ENCODE measurements around the gene TMEM132D.

TMEM132D gene

GRCh38 chr12:129723260-129723659, 180.6 kb downstream of the TMEM132D start:
- peak; percentile 36 for DNase-seq (ENCODE audit: low spot score)

DNA sequence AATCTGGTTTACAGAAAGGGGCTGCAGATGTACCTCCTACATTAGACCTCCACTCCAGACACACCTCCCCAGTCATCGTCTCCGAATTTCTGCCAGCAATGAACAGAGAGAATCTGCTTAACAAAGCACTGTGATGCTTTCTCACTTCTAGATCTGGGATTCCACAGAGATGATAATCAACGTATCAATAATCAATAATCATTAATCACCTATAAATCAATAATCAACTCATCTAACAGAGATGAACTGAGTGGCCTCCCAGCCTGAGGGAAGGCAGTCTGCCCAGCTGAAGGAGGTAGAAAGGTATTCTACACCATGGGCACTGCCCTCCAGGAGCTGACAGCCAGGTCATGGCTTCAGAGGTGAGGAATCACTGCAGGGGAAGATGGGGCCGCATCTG, 183.2 kb downstream of the TMEM132D start:
- DNase-seq (ENCODE audit: low spot score), result peak; percentile 36

DNA sequence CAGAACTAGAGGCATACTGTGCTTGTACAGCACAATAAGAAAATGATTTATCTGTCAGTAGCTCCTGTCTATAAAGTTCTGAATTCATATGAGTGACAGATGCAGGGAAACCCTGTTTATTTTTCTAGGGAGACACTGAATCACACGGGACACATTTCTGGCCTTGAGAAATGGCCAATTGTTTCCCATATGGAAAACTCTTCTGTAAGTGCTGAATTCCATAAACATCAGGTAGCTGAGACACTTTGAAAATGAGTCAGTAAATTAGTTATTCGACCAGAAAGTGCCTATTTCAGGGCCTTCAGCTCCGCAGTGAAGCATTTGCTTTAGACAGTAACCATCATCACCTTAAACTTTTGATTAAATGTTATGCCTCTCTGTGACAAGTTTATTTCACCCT, 184.4 kb downstream of the TMEM132D start:
- no peak for DNase-seq (ENCODE audit: low spot score)

GRCh38 chr12:129717438-129717837, 186.4 kb downstream of the TMEM132D start:
- DNase-seq (ENCODE audit: low spot score), result no peak

DNA sequence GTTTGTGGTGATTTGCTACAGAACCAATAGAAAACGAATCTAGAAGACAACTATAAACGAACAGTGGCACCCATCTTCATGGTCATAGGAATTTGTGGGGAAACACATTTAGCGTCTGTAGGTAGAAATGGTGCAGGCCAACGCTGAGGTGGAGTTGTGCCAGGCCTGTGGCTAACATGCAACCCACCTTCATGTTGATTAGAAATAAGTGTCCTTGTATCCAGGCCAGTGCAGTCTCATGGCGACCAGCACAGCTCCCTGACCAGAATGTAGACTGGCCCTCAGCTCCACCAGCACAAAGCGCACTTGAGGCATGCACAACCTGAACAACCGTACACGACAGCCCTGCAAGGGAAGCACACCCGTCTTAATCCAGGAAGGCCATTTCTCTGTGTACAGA, 187.0 kb downstream of the TMEM132D start:
- no peak for DNase-seq (ENCODE audit: low spot score)

DNA sequence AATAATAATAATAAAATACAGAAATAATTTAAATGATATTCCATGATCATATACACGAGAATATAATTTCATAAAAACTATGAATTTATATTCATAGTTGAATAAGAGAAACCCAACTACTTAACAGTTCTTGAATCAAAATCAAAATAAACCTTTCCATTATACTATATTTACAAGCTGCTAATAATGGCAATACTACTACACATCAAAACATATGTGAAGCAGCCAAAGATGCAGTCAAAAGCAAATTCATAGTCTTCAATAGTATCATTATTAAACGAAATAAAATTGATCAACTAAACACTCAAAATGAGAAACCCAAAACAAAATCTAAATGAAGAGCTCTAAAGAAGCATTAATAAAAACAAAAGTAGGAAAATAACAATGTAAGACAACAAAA, 197.1 kb downstream of the TMEM132D start:
- DNase-seq (ENCODE audit: low spot score), result no peak

- no peak for DNase-seq (ENCODE audit: low spot score)
Observed at GRCh38 chr12:129704232-129704830, 199.5 kb downstream of the TMEM132D start.

- no peak for DNase-seq (ENCODE audit: low spot score)
Observed at GRCh38 chr12:129701631-129702101, 202.2 kb downstream of the TMEM132D start.

DNA sequence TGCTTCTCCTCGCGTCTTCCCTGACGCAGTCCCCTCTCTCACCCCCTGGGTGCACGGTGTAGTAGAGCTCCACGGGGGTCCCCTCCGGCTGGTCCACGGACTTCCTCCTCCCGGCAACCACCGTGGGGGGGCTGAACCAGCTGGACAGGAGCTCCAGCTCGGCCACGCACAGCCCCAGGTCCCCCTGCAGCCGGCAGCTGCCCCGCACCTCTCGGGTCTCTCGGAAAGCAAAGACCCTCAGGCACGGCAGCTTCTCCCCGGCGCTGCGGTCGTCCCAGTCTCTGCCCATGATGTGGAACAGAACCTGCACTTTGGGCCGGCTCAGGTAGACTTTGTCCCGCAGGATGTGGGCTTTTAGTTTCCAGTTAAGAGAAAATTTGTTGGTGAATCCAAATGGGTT, 203.8 kb downstream of the TMEM132D start:
- no peak for DNase-seq (ENCODE audit: low spot score)

GRCh38 chr12:129696926-129697325, 206.9 kb downstream of the TMEM132D start:
- no peak for DNase-seq (ENCODE audit: low spot score)

GRCh38 chr12:129696405-129696804, 207.4 kb downstream of the TMEM132D start:
- DNase-seq (ENCODE audit: low spot score), result no peak

GRCh38 chr12:129693731-129694130, 210.1 kb downstream of the TMEM132D start:
- no peak for DNase-seq (ENCODE audit: low spot score)

DNA sequence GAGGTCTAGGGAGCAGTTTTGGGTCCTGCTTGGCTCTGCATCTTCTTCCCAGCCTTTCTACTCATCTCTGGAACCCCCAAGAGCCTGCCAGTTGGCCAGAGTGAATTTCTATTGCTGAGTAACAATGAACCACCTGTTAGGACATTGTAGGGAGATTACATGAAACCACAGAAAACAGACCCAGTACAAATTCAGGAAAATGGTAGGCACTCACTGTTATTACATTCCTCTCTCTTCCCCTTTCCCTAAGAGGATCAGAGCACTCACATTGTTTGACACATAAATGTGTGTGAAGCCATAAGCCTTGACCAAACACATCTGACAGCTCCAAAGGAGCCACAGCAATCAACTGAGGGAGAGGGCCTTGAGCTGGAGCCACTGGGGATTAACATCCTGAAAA, 216.1 kb downstream of the TMEM132D start:
- DNase-seq (ENCODE audit: low spot score), result no peak

- DNase-seq (ENCODE audit: low spot score), result no peak
Observed at GRCh38 chr12:129681830-129682229, 222.0 kb downstream of the TMEM132D start.

DNA sequence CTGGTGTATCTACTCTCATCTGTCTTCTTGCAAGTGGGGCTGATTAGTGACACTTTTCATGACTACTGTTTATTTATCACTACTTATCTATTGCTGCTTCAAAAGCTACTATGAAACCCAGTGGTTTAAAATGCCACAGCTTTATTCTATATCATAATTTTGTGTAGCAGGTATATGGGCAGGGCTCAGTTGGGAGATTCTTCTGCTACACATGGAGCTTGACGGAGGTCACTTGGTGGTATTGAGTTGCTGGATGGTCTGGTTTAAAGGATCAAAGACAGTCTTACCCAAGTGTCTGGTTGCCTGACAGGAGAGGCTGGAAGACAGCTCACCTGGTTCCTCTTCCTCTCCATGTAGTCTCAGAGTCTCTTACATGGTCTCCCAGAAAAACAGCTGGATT, 222.7 kb downstream of the TMEM132D start:
- no peak for DNase-seq (ENCODE audit: low spot score)

DNA sequence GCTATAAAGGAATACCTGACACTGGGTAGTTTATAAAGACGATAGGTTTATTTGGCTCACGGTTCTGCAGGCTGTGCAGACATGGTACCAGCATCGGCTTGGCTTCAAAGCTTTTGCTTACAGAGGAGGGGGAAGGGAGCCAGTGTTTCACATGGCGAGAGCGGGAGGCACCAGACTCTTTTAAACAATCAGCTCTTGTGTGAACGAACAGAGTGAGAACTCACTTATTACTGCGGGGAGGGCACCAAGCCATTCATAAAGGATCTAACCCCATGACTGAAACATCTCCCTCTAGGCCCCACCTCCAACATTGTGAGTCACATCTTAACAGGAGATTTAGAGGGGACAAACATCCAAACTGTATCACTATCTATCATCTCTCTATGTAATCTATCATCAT, 227.4 kb downstream of the TMEM132D start:
- no peak for DNase-seq (ENCODE audit: low spot score)

GRCh38 chr12:129675947-129676346, 227.9 kb downstream of the TMEM132D start:
- DNase-seq (ENCODE audit: low spot score), result no peak

- no peak for DNase-seq (ENCODE audit: low spot score)
Observed at GRCh38 chr12:129675496-129675895, 228.3 kb downstream of the TMEM132D start.

GRCh38 chr12:129673806-129674205, 230.0 kb downstream of the TMEM132D start:
- DNase-seq (ENCODE audit: low spot score), result no peak

DNA sequence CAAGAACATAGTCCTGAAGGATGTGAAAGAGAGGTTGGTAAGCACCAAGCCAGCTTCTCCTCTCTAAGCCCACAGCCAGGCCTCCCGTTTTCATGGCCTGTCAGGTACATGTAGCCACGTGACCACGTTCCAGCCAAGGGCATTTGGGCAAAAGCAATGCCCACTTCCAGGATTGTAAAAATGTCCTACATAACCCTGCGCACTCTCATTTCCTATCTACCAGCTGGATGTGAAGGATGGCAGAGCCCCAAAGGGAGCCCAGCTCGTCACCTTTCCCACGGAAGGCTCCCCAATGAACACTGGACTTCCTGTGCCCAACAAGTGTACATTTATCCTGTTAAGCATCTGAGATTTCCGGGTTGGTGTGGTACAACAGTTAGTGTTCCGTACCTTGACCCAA, 231.7 kb downstream of the TMEM132D start:
- no peak for DNase-seq (ENCODE audit: low spot score)

- DNase-seq (ENCODE audit: low spot score), result no peak
Observed at GRCh38 chr12:129670256-129670920, 233.4 kb downstream of the TMEM132D start.

GRCh38 chr12:129665414-129665813, 238.4 kb downstream of the TMEM132D start:
- no peak for DNase-seq (ENCODE audit: low spot score)

- no peak for DNase-seq (ENCODE audit: low spot score)
Observed at GRCh38 chr12:129662234-129662633, 241.6 kb downstream of the TMEM132D start.

DNA sequence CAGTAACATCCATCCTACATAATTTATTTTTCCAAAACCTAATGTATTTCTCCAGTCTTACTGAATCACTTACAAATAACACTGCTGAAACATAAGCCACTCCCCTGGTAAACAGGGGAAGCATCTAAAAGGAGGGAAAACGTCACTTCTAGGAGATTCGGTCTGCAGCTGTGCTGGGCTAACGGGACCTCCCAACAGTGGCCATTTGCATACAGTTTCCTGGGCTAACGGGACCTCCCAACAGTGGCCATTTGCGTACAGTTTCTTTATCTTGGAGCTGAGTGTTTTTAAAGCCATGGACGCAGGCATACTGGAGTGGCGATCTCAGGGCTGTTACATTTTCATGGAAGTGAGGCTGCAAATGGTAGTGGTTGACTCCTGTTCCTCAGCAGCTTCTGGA, 242.9 kb downstream of the TMEM132D start:
- DNase-seq (ENCODE audit: low spot score), result no peak
